ELF-1 (cell line): ENCODE data around the gene UBTF.

ENCODE experiments used
- DNase-seq: peaks from one replicate; pipeline ENCODE4 v3.0.0-alpha.2; 2016; ENCODE audit warnings: low read depth, low spot score

UBTF gene

GRCh38 chr17:44171931-44172455 is 47.5 kb downstream of the UBTF start:
- no peak for DNase-seq

GRCh38 chr17:44170499-44171201 is 48.8 kb downstream of the UBTF start, which contains the start of gene ASB16:
Gene ASB16 (plus strand): TSS chr17:44170704. CDS start chr17:44170790, 86 bp downstream.
- peak; percentile 50 for DNase-seq

GRCh38 chr17:44170135-44170498 is 49.4 kb downstream of the UBTF start:
- DNase-seq, result no peak

GRCh38 chr17:44167181-44167861 is 52.2 kb downstream of the UBTF start:
- DNase-seq, result no peak

- DNase-seq, result no peak
Observed at GRCh38 chr17:44164476-44164875, 55.0 kb downstream of the UBTF start.

- no peak for DNase-seq
Observed at GRCh38 chr17:44159519-44160210, 59.8 kb downstream of the UBTF start.

GRCh38 chr17:44155488-44155887 is 64.0 kb downstream of the UBTF start:
- DNase-seq, result no peak
